Sigmoid colon (tissue), 4 donors: ENCODE measurements around the gene HOXC5.
A peak's percentile ranks its signal among the peaks of the same experiment; 100 is the strongest.

Experiments
- CTCF ChIP-seq, 4 experiments: fragments of 450-650 bp in 3 of 4; fragments of 200-600 bp in 1 of 4; IDR thresholded peaks; one replicate each; pipeline ENCODE4 v1.5.1; 2016 to 2019; ENCODE audit warnings: antibody characterized with exemption in 4 of 4, mild to moderate bottlenecking in 3 of 4, moderate library complexity in 2 of 4
- EP300 ChIP-seq, 4 donors: sonication (generic); formaldehyde crosslinking; IDR thresholded peaks; one replicate each; pipeline ENCODE4 v1.6.1; 2017; ENCODE audit warnings: antibody characterized with exemption in 4 of 4
- POLR2A ChIP-seq, 2 donors: fragments of 450-650 bp; IDR thresholded peaks; one replicate each; pipeline ENCODE4 v1.6.1; 2016; ENCODE audit warnings: antibody characterized with exemption in 2 of 2, mild to moderate bottlenecking in 2 of 2, moderate library complexity in 2 of 2
- POLR2AphosphoS5 ChIP-seq, 4 donors: sonication (generic); formaldehyde crosslinking; IDR thresholded peaks; one replicate each; pipeline ENCODE4 v1.6.1; 2017; ENCODE audit warnings: antibody characterized with exemption in 4 of 4

- TF ChIP-seq EP300 (IDR thresholded peaks at IDR 0.05) (no peak), POLR2A (IDR thresholded peaks at IDR 0.05) (no peak), CTCF (IDR thresholded peaks at IDR 0.05) (no peak), POLR2AphosphoS5 (IDR thresholded peaks at IDR 0.05) (peak in 1 of 4 donors; percentile 7)
Measured at GRCh38 chr12:54053751-54054741, 21.2 kb downstream of the HOXC5 start, which contains the start of gene HOXC4.
